Upper lobe of left lung (tissue), 4 donors: ENCODE results near the gene CNNM3.

Experiments used
- CTCF ChIP-seq, 6 experiments: fragments of 450-650 bp in 4 of 6; fragments of 200-600 bp in 2 of 6; sonication (generic) in 2 of 6; IDR thresholded peaks; one replicate each; pipeline ENCODE4 v1.5.1; 2016 to 2019; ENCODE audit warnings: antibody characterized with exemption in 6 of 6
- EP300 ChIP-seq, 4 donors: sonication (generic); formaldehyde crosslinking; IDR thresholded peaks; one replicate each; pipeline ENCODE4 v1.5.1; 2017; ENCODE audit warnings: antibody characterized with exemption in 4 of 4, control low read depth in 2 of 4
- POLR2A ChIP-seq, 4 donors: fragments of 450-650 bp; IDR thresholded peaks; one replicate each; pipeline ENCODE4 v1.5.1; 2016 to 2017; ENCODE audit warnings: antibody characterized with exemption in 4 of 4, mild to moderate bottlenecking in 2 of 4

- no peak for TF ChIP-seq POLR2A (IDR thresholded peaks at IDR 0.05)
- no peak for TF ChIP-seq CTCF (IDR thresholded peaks at IDR 0.05)
- no peak for TF ChIP-seq EP300 (IDR thresholded peaks at IDR 0.05)
Observed at GRCh38 chr2:96795076-96795475, 21.0 kb upstream of the CNNM3 start.
